ENCODE data around the gene RBM22. TPM values are rescaled to one million over a fixed set of nuclear protein-coding genes. Genes with fewer than 3 reads are reported as not detected.

RBM22 gene
- total RNA-seq, 1 experiment from 2014 or later = 61.4 TPM

- H3K27ac ChIP-seq (ENCODE audit: low read depth, low read length) = no peak overlapping the region
- H3K9me2 ChIP-seq (ENCODE audit: insufficient read depth) = no peaks in the 10 kb centered on the region
These were observed 56.8 kb downstream of the RBM22 start for GRCh38 chr5:150644058-150644457.

More at GRCh38 chr5:150644058-150644457, 56.8 kb downstream of the RBM22 start:
- ATAC-seq = no peak
- no peaks in the 10 kb centered on the region for H4K20me1 ChIP-seq (ENCODE audit: insufficient read depth)
- ChIA-PET RAD21 (ENCODE audit: low non-redundant PET in 1 of 2, low total read pairs in 2 of 2, uncharacterized antibody in 2 of 2, unreplicated experiment in 2 of 2) (no interaction called here), POLR2A (no interaction called here), CTCF (interaction anchor here (0.7 to 0.9 kb wide), 2 partner anchors 13 to 25 kb away, joined by 3 to 4 read pairs; no protein-coding TSS in a partner anchor)
- H3K9ac ChIP-seq (ENCODE audit: low read length) = no peak overlapping the region
- intact Hi-C loops (cut with micrococcal nuclease) = no loop called here
- no TSS peak for BruUV-seq (replicated peaks)
- H3K27me3 ChIP-seq (ENCODE audit: insufficient read depth, low read length) = no peaks in the 10 kb centered on the region
- H3K4me2 ChIP-seq (ENCODE audit: low read length) = peak overlapping the region; percentile 44
- peaks cover 52 to 65% of the 10 kb centered on the region in 2 experiments for H3K4me1 ChIP-seq (ENCODE audit: control insufficient read depth in 1 of 2, insufficient read depth in 2 of 2, low read length in 2 of 2)
- H3K36me3 ChIP-seq (ENCODE audit: control insufficient read depth in 1 of 2, insufficient read depth in 2 of 2, low read length in 2 of 2) = no peaks in the 10 kb centered on the region
- H3K9me3 ChIP-seq (ENCODE audit: control insufficient read depth in 1 of 2, insufficient read depth in 1 of 2, low read depth in 1 of 2, low read length in 2 of 2) = no peaks in the 10 kb centered on the region
- no peak overlapping the region for H2AFZ ChIP-seq (ENCODE audit: low read depth, low read length, poor library complexity, severe bottlenecking)
- TF ChIP-seq FOSL1 (IDR thresholded peaks at IDR 0.05; ENCODE audit: low read depth) (no peak), RAD21 (IDR thresholded peaks at IDR 0.05; ENCODE audit: low read depth) (no peak), ZNF274 (IDR thresholded peaks at IDR 0.05; ENCODE audit: low read depth, low read length) (no peak), JUND (IDR thresholded peaks at IDR 0.05) (no peak), POLR2AphosphoS5 (IDR thresholded peaks at IDR 0.05; ENCODE audit: low read depth, low read length) (no peak), ZFX (IDR thresholded peaks at IDR 0.05) (no peak), YY1 (IDR thresholded peaks at IDR 0.05; ENCODE audit: extremely low read depth, insufficient replicate concordance, low read depth, low read length) (no peak), CEBPB (IDR thresholded peaks at IDR 0.05; ENCODE audit: low read depth) (no peak), EZH2phosphoT487 (IDR thresholded peaks at IDR 0.05; ENCODE audit: borderline replicate concordance) (no peak), EZH2 (IDR thresholded peaks at IDR 0.05) (no peak), SIN3A (IDR thresholded peaks at IDR 0.05; ENCODE audit: low read depth) (no peak), POLR2A (IDR thresholded peaks at IDR 0.05; ENCODE audit: borderline replicate concordance, extremely low read depth, insufficient read depth, insufficient read length) (no peak)
- TF ChIP-seq, protein P1, sequence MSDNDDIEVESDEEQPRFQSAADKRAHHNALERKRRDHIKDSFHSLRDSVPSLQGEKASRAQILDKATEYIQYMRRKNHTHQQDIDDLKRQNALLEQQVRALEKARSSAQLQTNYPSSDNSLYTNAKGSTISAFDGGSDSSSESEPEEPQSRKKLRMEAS (IDR thresholded peaks at IDR 0.05) = no peak
- TF ChIP-seq, protein P2, sequence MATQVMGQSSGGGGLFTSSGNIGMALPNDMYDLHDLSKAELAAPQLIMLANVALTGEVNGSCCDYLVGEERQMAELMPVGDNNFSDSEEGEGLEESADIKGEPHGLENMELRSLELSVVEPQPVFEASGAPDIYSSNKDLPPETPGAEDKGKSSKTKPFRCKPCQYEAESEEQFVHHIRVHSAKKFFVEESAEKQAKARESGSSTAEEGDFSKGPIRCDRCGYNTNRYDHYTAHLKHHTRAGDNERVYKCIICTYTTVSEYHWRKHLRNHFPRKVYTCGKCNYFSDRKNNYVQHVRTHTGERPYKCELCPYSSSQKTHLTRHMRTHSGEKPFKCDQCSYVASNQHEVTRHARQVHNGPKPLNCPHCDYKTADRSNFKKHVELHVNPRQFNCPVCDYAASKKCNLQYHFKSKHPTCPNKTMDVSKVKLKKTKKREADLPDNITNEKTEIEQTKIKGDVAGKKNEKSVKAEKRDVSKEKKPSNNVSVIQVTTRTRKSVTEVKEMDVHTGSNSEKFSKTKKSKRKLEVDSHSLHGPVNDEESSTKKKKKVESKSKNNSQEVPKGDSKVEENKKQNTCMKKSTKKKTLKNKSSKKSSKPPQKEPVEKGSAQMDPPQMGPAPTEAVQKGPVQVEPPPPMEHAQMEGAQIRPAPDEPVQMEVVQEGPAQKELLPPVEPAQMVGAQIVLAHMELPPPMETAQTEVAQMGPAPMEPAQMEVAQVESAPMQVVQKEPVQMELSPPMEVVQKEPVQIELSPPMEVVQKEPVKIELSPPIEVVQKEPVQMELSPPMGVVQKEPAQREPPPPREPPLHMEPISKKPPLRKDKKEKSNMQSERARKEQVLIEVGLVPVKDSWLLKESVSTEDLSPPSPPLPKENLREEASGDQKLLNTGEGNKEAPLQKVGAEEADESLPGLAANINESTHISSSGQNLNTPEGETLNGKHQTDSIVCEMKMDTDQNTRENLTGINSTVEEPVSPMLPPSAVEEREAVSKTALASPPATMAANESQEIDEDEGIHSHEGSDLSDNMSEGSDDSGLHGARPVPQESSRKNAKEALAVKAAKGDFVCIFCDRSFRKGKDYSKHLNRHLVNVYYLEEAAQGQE (IDR thresholded peaks at IDR 0.05; ENCODE audit: low read depth) = no peak
- TF ChIP-seq, protein P3, sequence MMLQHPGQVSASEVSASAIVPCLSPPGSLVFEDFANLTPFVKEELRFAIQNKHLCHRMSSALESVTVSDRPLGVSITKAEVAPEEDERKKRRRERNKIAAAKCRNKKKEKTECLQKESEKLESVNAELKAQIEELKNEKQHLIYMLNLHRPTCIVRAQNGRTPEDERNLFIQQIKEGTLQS (IDR thresholded peaks at IDR 0.05) = no peak
- no peak for DNase-seq (ENCODE audit: low read depth, low spot score)
- H3K79me2 ChIP-seq (ENCODE audit: insufficient read depth, low read length) = no peaks in the 10 kb centered on the region
- no peak overlapping the region; a peak in 1 of 4 replicates for H3K4me3 ChIP-seq (replicated peaks in 1 of 2; ENCODE audit: low read depth in 1 of 2, low read length in 2 of 2)
